Endothelial cell of umbilical vein (primary cell): ENCODE results near the gene BCOR. TPM values are rescaled to one million over a fixed set of nuclear protein-coding genes. Genes with fewer than 3 reads are reported as not detected.

Source experiments
- BruUV-seq: library from RNA; stranded (reverse); fragments of 400-500 nt; replicated peaks from 2 replicates; lab custom pipeline; 2021; lab: Mats Ljungman, UMichigan
- CTCF ChIA-PET: fragments of 300-600, 350-600 bp; sonication (Branson Sonifier 250); formaldehyde crosslinking; loops from one replicate; lab custom pipeline; 2021; ENCODE audit warnings: antibody characterized with exemption, inconsistent platforms; lab: Charles Lee
- POLR2A ChIA-PET: fragments of 300-600, 350-600 bp; sonication (Branson Sonifier 250); formaldehyde crosslinking; loops from one replicate; lab custom pipeline; 2021; ENCODE audit warnings: antibody characterized with exemption, inconsistent platforms; lab: Charles Lee
- DNase-seq: peaks from one replicate; pipeline ENCODE4 v3.0.0-alpha.2; 2011; ENCODE audit warnings: low read depth, low spot score
- FAIRE-seq: peaks from 2 replicates; lab custom pipeline; 2011; peaks lifted over from hg19 to GRCh38; lab: Jason Lieb, UNC
- H2AFZ ChIP-seq: 2 replicates; pipeline ENCODE4 v1.6.0; 2012; ENCODE audit warnings: low read depth, low read length, control low read depth, inconsistent platforms
- H3K27ac ChIP-seq: 2 replicates; pipeline ENCODE4 v1.5.1; 2011; ENCODE audit warnings: low read depth, mild to moderate bottlenecking, control low read depth, low read length, moderate library complexity; ENCODE audit not compliant: insufficient read depth
- H3K27me3 ChIP-seq, 2 experiments: 2 replicates each; pipeline versions ENCODE4 v1.6.0 to v1.6.1; 2011; ENCODE audit warnings: low read length in 2 of 2, mixed read lengths in 1 of 2; ENCODE audit not compliant: control insufficient read depth in 2 of 2, insufficient read depth in 2 of 2
- H3K36me3 ChIP-seq, 2 experiments: 2 replicates in 1 of 2; 3 replicates in 1 of 2; pipeline ENCODE4 v1.5.1; 2011; ENCODE audit warnings: low read length in 2 of 2, mild to moderate bottlenecking in 1 of 2, moderate library complexity in 1 of 2; ENCODE audit not compliant: control insufficient read depth in 2 of 2, insufficient read depth in 2 of 2; ENCODE audit errors: extremely low read depth in 1 of 2
- H3K4me1 ChIP-seq: 3 replicates; pipeline ENCODE4 v1.5.1; 2011; ENCODE audit warnings: mild to moderate bottlenecking, low read length; ENCODE audit not compliant: control insufficient read depth, insufficient read depth; ENCODE audit errors: extremely low read depth
- H3K4me2 ChIP-seq: 2 replicates; pipeline ENCODE4 v1.6.1; 2011; ENCODE audit warnings: low read length, control low read depth, mixed read lengths; ENCODE audit not compliant: insufficient read depth
- H3K4me3 ChIP-seq, 3 experiments: fragments of 200-600 bp in 1 of 3; sonication (generic), shearing (Covaris generic) in 1 of 3; replicated peaks in 1 of 3; 2 replicates each; pipeline ENCODE4 v1.5.1; 2011 to 2016; ENCODE audit warnings: control low read depth in 3 of 3, low read length in 3 of 3, mild to moderate bottlenecking in 2 of 3, inconsistent platforms in 1 of 3, low read depth in 1 of 3, moderate library complexity in 1 of 3; ENCODE audit not compliant: insufficient read depth in 1 of 3
- H3K79me2 ChIP-seq: 2 replicates; pipeline ENCODE4 v1.6.0; 2012; ENCODE audit warnings: low read length, inconsistent platforms; ENCODE audit not compliant: control insufficient read depth, insufficient read depth
- H3K9ac ChIP-seq: replicated peaks from 2 replicates; pipeline ENCODE3; 2011; ENCODE audit warnings: low read length, control low read depth; ENCODE audit not compliant: insufficient read depth; ENCODE audit errors: extremely low read depth
- H3K9me1 ChIP-seq: replicated peaks from 3 replicates; pipeline ENCODE4 v1.6.0; 2011; ENCODE audit warnings: mild to moderate bottlenecking, low read length; ENCODE audit not compliant: control insufficient read depth, insufficient read depth; ENCODE audit errors: extremely low read depth
- H3K9me3 ChIP-seq: replicated peaks from 2 replicates; pipeline ENCODE4 v1.5.1; 2012; ENCODE audit warnings: low read length, inconsistent platforms; ENCODE audit not compliant: control insufficient read depth, insufficient read depth
- H4K20me1 ChIP-seq: replicated peaks from 2 replicates; pipeline ENCODE3; 2011; ENCODE audit warnings: mild to moderate bottlenecking, low read length; ENCODE audit not compliant: control insufficient read depth, insufficient read depth; ENCODE audit errors: extremely low read depth
- EZH2 ChIP-seq: IDR thresholded peaks from 2 replicates; pipeline ENCODE4 v1.6.1; 2012; ENCODE audit warnings: borderline replicate concordance, low read depth, mild to moderate bottlenecking, moderate library complexity, low read length, inconsistent platforms; ENCODE audit not compliant: severe bottlenecking
- FOS ChIP-seq: IDR thresholded peaks from 2 replicates; pipeline ENCODE4 v1.6.1; 2011; ENCODE audit warnings: mild to moderate bottlenecking, low read length, moderate library complexity, borderline replicate concordance; ENCODE audit not compliant: insufficient read depth
- GATA2 ChIP-seq: IDR thresholded peaks from 2 replicates; pipeline ENCODE4 v1.7.0; 2011; ENCODE audit warnings: low read depth, mild to moderate bottlenecking, moderate library complexity, mixed read lengths, low read length; ENCODE audit not compliant: insufficient read length, insufficient read depth
- JUN ChIP-seq: IDR thresholded peaks from 2 replicates; pipeline ENCODE4 v1.6.1; 2011; ENCODE audit warnings: borderline replicate concordance, low read depth; ENCODE audit not compliant: insufficient read length, insufficient read depth
- MYC ChIP-seq: IDR thresholded peaks from one replicate; pipeline ENCODE4 v1.6.1; 2011; ENCODE audit warnings: mild to moderate bottlenecking, low read depth, low read length
- POLR2A ChIP-seq: IDR thresholded peaks from 2 replicates; pipeline ENCODE4 v1.6.1; 2012; ENCODE audit warnings: low read depth, mild to moderate bottlenecking, control low read depth, low read length
- POLR2AphosphoS5 ChIP-seq: IDR thresholded peaks from 2 replicates; pipeline ENCODE4 v1.6.1; 2012; ENCODE audit warnings: low read depth, mild to moderate bottlenecking, control low read depth, low read length, moderate library complexity; ENCODE audit not compliant: insufficient read depth
- dilution Hi-C: fragments of 300-500 bp; cut with MboI; formaldehyde crosslinking; loops from one replicate; pipeline ENCODE4 v1.15.0; 2019; ENCODE audit warnings: low sequenced_read_pairs; ENCODE audit not compliant: extremely low pct_ligation_motif_present
- intact Hi-C: fragments of 100-400 bp; cut with micrococcal nuclease; formaldehyde crosslinking; loops from one replicate; pipeline ENCODE4 v1.10.0; 2022
- polyA plus RNA-seq, 4 experiments: library from polyadenylated mRNA; depleted of rRNA in 3 of 4; stranded (reverse) in 3 of 4; unstranded in 1 of 4; fragments of >200 nt; gene quantifications; 2 replicates each; pipeline versions ENCODE4 v1.2.1 to v1.2.3, GENCODE V29; 2011 to 2012; ENCODE audit warnings: missing spikeins in 1 of 4
- total RNA-seq: library from RNA; stranded (reverse); gene quantifications from 2 replicates; pipeline ENCODE4 v1.2.3, GENCODE V29; 2021
- TF ChIP-seq, protein P1 (sequence below): IDR thresholded peaks from 2 replicates; pipeline ENCODE4 v1.6.1; 2011; ENCODE audit not compliant: insufficient read depth, insufficient read length
- TF ChIP-seq, protein P2 (sequence below), 2 donors: IDR thresholded peaks; 1 replicate in 1 of 2; 2 replicates in 1 of 2; pipeline ENCODE4 v1.5.1; 2011; ENCODE audit warnings: low read length in 2 of 2, mild to moderate bottlenecking in 2 of 2, moderate library complexity in 2 of 2, control low read depth in 1 of 2, inconsistent platforms in 1 of 2, low read depth in 1 of 2; ENCODE audit not compliant: insufficient read depth in 1 of 2; ENCODE audit errors: extremely low read depth in 1 of 2

Gene BCOR
- total and polyA plus RNA-seq, 2 donors (not counting 3 experiments of a cell fraction or from before 2014, with no cell fraction given): 10.1 to 24.2 TPM

DNA sequence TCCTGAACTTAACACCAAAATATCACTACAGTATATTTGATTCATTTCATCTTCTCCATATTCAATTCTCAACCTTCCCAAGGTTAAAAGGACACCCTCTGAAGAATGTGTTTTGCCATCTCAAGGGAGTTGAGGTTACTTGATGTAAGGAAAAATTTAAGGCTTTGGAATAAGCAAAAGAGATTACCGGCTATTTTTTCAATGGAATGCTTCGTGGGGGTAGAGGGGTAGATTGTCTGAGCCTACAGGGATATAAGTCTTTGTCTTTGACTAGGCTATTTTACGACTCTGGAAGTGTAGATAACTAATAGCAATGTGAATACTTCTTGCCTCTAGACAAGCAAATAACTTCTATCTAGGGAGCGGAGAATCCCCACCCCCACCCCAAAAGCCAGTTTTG is 78.2 kb downstream of the BCOR start:
- DNase-seq: no peak
- TF ChIP-seq POLR2A (no peak), POLR2AphosphoS5 (no peak), FOS (no peak)
- no peak for FAIRE-seq
- CTCF ChIA-PET: no interaction called here
- POLR2A ChIA-PET: no interaction called here
- H3K4me1 ChIP-seq: peaks cover 7% of the 10 kb centered on the region
- no peak overlapping the region for H3K4me2 ChIP-seq
- no peaks in the 10 kb centered on the region for H4K20me1 ChIP-seq
- H3K9me3 ChIP-seq: no peaks in the 10 kb centered on the region
- H3K36me3 ChIP-seq: no peaks in the 10 kb centered on the region
- no TSS peak for BruUV-seq
- H3K9me1 ChIP-seq: no peaks in the 10 kb centered on the region
- intact Hi-C loops (no loop called here), dilution Hi-C loops (no loop called here)
- no peak overlapping the region for H3K27ac ChIP-seq
- H3K79me2 ChIP-seq: no peaks in the 10 kb centered on the region
- H3K27me3 ChIP-seq: no peaks in the 10 kb centered on the region
- H3K4me3 ChIP-seq: no peak overlapping the region
- no peak overlapping the region for H3K9ac ChIP-seq
- no peak overlapping the region for H2AFZ ChIP-seq

DNA sequence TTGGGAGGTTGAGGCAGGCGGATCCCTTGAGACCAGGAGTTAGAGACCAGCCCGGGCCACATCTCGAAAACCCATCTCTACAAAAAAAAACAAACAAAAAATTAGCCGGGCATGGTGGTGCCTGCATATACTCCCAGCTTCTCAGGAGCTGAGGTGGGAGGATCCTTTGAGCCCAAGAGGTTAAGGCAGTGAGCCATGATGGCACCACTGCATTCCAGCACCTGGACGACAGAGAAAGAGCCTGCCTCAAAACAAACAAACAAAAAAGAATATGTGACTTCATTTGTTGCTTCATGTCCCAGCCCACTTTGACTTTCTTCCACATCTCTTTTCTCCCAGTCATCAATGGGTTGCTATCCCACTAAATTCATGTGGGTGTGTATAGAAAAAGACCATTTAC is 79.7 kb downstream of the BCOR start:
- no peaks in the 10 kb centered on the region for H3K36me3 ChIP-seq
- intact Hi-C loops (no loop called here), dilution Hi-C loops (no loop called here)
- H3K4me2 ChIP-seq: no peak overlapping the region
- no peak overlapping the region for H3K9ac ChIP-seq
- no TSS peak for BruUV-seq
- no peak for FAIRE-seq
- no peaks in the 10 kb centered on the region for H3K9me3 ChIP-seq
- no peaks in the 10 kb centered on the region for H3K27me3 ChIP-seq
- H3K79me2 ChIP-seq: no peaks in the 10 kb centered on the region
- H3K9me1 ChIP-seq: no peaks in the 10 kb centered on the region
- CTCF ChIA-PET: no interaction called here
- TF ChIP-seq, protein P1, sequence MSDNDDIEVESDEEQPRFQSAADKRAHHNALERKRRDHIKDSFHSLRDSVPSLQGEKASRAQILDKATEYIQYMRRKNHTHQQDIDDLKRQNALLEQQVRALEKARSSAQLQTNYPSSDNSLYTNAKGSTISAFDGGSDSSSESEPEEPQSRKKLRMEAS: no peak
- TF ChIP-seq, protein P2, sequence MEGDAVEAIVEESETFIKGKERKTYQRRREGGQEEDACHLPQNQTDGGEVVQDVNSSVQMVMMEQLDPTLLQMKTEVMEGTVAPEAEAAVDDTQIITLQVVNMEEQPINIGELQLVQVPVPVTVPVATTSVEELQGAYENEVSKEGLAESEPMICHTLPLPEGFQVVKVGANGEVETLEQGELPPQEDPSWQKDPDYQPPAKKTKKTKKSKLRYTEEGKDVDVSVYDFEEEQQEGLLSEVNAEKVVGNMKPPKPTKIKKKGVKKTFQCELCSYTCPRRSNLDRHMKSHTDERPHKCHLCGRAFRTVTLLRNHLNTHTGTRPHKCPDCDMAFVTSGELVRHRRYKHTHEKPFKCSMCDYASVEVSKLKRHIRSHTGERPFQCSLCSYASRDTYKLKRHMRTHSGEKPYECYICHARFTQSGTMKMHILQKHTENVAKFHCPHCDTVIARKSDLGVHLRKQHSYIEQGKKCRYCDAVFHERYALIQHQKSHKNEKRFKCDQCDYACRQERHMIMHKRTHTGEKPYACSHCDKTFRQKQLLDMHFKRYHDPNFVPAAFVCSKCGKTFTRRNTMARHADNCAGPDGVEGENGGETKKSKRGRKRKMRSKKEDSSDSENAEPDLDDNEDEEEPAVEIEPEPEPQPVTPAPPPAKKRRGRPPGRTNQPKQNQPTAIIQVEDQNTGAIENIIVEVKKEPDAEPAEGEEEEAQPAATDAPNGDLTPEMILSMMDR (IDR thresholded peaks at IDR 0.05; ENCODE audit: extremely low read depth in 1 of 2, insufficient read depth in 1 of 2, low read depth in 1 of 2, low read length in 2 of 2): no peak
- no peak for TF ChIP-seq MYC
- no peak for TF ChIP-seq FOS
- TF ChIP-seq EZH2: no peak
- no peak for TF ChIP-seq POLR2AphosphoS5
- no peak for TF ChIP-seq POLR2A
- TF ChIP-seq JUN: no peak
- TF ChIP-seq GATA2: no peak
- no peak overlapping the region for H2AFZ ChIP-seq
- no peak for DNase-seq
- no peaks in the 10 kb centered on the region for H4K20me1 ChIP-seq
- H3K27ac ChIP-seq: no peak overlapping the region
- H3K4me1 ChIP-seq: peaks cover 11% of the 10 kb centered on the region
- H3K4me3 ChIP-seq: no peak overlapping the region
- POLR2A ChIA-PET: interaction anchor here (0.7 kb wide), 1 partner anchor 111 kb away, joined by 3 read pairs; no protein-coding TSS in a partner anchor
